Prostate gland (tissue), 2 donors: ENCODE results near the gene METTL26. TPM values are rescaled to one million over a fixed set of nuclear protein-coding genes. Genes with fewer than 3 reads are reported as not detected.

ENCODE experiments used
- DNase-seq: peaks from one replicate; pipeline ENCODE4 v3.0.0-alpha.2; 2019; ENCODE audit warnings: low spot score
- H3K27ac ChIP-seq, 2 donors: fragments of 200-600 bp; sonication (generic); 2 replicates each; pipeline ENCODE4 v1.5.1; 2017 to 2019
- H3K27me3 ChIP-seq: fragments of 200-600 bp; sonication (generic); replicated peaks from 2 replicates; pipeline ENCODE4 v1.5.1; 2019; ENCODE audit not compliant: insufficient read depth
- H3K36me3 ChIP-seq, 2 donors: fragments of 200-600 bp; sonication (generic); 1 replicate in 1 of 2; 2 replicates in 1 of 2; pipeline versions ENCODE4 v1.5.1 to v1.8.1; 2017 to 2019
- H3K4me1 ChIP-seq: fragments of 200-600 bp; sonication (generic); replicated peaks from 2 replicates; pipeline ENCODE4 v1.5.1; 2019
- H3K4me3 ChIP-seq, 2 donors: fragments of 200-600 bp; sonication (generic); 2 replicates each; pipeline ENCODE4 v1.5.1; 2017 to 2019
- H3K9me3 ChIP-seq: fragments of 200-600 bp; sonication (generic); 2 replicates; pipeline ENCODE4 v1.5.1; 2017
- CTCF ChIP-seq, 4 experiments: fragments of 200-600 bp in 2 of 4; fragments of 450-650 bp in 2 of 4; sonication (generic) in 2 of 4; IDR thresholded peaks; 1 replicate in 3 of 4; 2 replicates in 1 of 4; pipeline ENCODE4 v1.5.1; 2016 to 2019; ENCODE audit warnings: antibody characterized with exemption in 4 of 4, mild to moderate bottlenecking in 2 of 4, moderate library complexity in 2 of 4
- POLR2A ChIP-seq: fragments of 450-650 bp; IDR thresholded peaks from one replicate; pipeline ENCODE4 v1.6.1; 2016; ENCODE audit warnings: antibody characterized with exemption, mild to moderate bottlenecking
- POLR2AphosphoS5 ChIP-seq: sonication (generic); formaldehyde crosslinking; IDR thresholded peaks from one replicate; pipeline ENCODE4 v1.6.1; 2017; ENCODE audit warnings: antibody characterized with exemption
- WGBS: methylation state at CpG from one replicate; pipeline ENCODE4 v1.1.5; 2018; 5-methylcytosine and 5-hydroxymethylcytosine counted together
- intact Hi-C: fragments of 100-400 bp; cut with DNase I; formaldehyde crosslinking; loops from one replicate; pipeline ENCODE4 v1.14.2; 2022
- total RNA-seq, 2 donors: library from RNA; depleted of rRNA; stranded (reverse); fragments of >200 nt; gene quantifications; one replicate each; pipeline ENCODE4 v1.1.0, GENCODE V29; 2016

The METTL26 gene
- total RNA-seq, 2 donors from 2014 or later = 179 to 207 TPM

- DNase-seq = no peak
- H3K27me3 ChIP-seq = no peaks in the 10 kb centered on the region
- H3K9me3 ChIP-seq = no peaks in the 10 kb centered on the region
- 95% methylated on average over 12 of the region's 12 CpGs for WGBS
- no peak overlapping the region for H3K27ac ChIP-seq
- no peak for TF ChIP-seq POLR2AphosphoS5
- TF ChIP-seq POLR2A = no peak
- no peak for TF ChIP-seq CTCF (IDR thresholded peaks at IDR 0.05)
- H3K36me3 ChIP-seq = peaks cover 0 to 4% of the 10 kb centered on the region in 2 donors
- peaks cover 16% of the 10 kb centered on the region for H3K4me1 ChIP-seq
- H3K4me3 ChIP-seq = no peak overlapping the region
- intact Hi-C loops = no loop called here
Observed at GRCh38 chr16:596736-597060, 39.4 kb downstream of the METTL26 start.

GRCh38 chr16:595942-596735 lies 40.0 kb downstream of the METTL26 start:
- Histone ChIP-seq H3K4me3 (no peak overlapping the region), H3K27ac (no peak overlapping the region), H3K36me3 (peaks cover 0 to 4% of the 10 kb centered on the region in 2 donors), H3K4me1 (peaks cover 16% of the 10 kb centered on the region), H3K27me3 (no peaks in the 10 kb centered on the region), H3K9me3 (no peaks in the 10 kb centered on the region)
- intact Hi-C loops = no loop called here
- TF ChIP-seq POLR2AphosphoS5 = peak; percentile 40
- no peak for TF ChIP-seq CTCF (IDR thresholded peaks at IDR 0.05)
- no peak for DNase-seq
- 69% methylated on average over 33 of the region's 34 CpGs for WGBS

GRCh38 chr16:595094-595528 lies 41.0 kb downstream of the METTL26 start:
- no peak for DNase-seq
- H3K27me3 ChIP-seq = no peaks in the 10 kb centered on the region
- no peak overlapping the region for H3K4me3 ChIP-seq
- no peaks in the 10 kb centered on the region for H3K9me3 ChIP-seq
- TF ChIP-seq CTCF (IDR thresholded peaks at IDR 0.05) (no peak), POLR2AphosphoS5 (no peak)
- intact Hi-C loops = no loop called here
- 85% methylated on average over 16 of the region's 18 CpGs for WGBS
- H3K4me1 ChIP-seq = peaks cover 16% of the 10 kb centered on the region
- no peak overlapping the region for H3K27ac ChIP-seq
- H3K36me3 ChIP-seq = peaks cover 0 to 4% of the 10 kb centered on the region in 2 donors

- intact Hi-C loops = no loop called here
- no peak overlapping the region for H3K4me3 ChIP-seq
- TF ChIP-seq POLR2A (no peak), POLR2AphosphoS5 (no peak), CTCF (IDR thresholded peaks at IDR 0.05) (no peak)
- peak overlapping the region; percentile 87 to 89 for H3K27ac ChIP-seq
- no peak for DNase-seq
- H3K4me1 ChIP-seq = peaks cover 16% of the 10 kb centered on the region
- no peaks in the 10 kb centered on the region for H3K9me3 ChIP-seq
- WGBS = 42% methylated on average over 15 of the region's 16 CpGs
- peaks cover 0 to 4% of the 10 kb centered on the region in 2 donors for H3K36me3 ChIP-seq
- H3K27me3 ChIP-seq = no peaks in the 10 kb centered on the region
Observed at GRCh38 chr16:593807-594206, 42.3 kb downstream of the METTL26 start.

GRCh38 chr16:593406-593805 lies 42.7 kb downstream of the METTL26 start:
- WGBS = 46% methylated on average over 9 of the region's 9 CpGs
- H3K4me3 ChIP-seq = peak overlapping the region in 1 of 2 donors; percentile 0
- intact Hi-C loops = no loop called here
- peak overlapping the region; percentile 87 to 89 for H3K27ac ChIP-seq
- H3K4me1 ChIP-seq = peaks cover 16% of the 10 kb centered on the region
- no peaks in the 10 kb centered on the region for H3K9me3 ChIP-seq
- peak; percentile 84 for DNase-seq
- peaks cover 0 to 4% of the 10 kb centered on the region in 2 donors for H3K36me3 ChIP-seq
- no peaks in the 10 kb centered on the region for H3K27me3 ChIP-seq
- TF ChIP-seq CTCF (IDR thresholded peaks at IDR 0.05) (no peak), POLR2A (peak; percentile 44), POLR2AphosphoS5 (peak; percentile 95)
